GM21529 (cell line): ENCODE measurements around the gene RBSN.
"Not testable (repeated sequence)": the region's sequence is repeated elsewhere in the genome, so short reads cannot be mapped to it uniquely, and the experiment has no call there.

ENCODE experiments used
- ATAC-seq: cut with Tn5 transposase; IDR thresholded peaks from one replicate; pipeline ENCODE4 v1.9.1; 2021; ENCODE audit not compliant: unreplicated experiment

Gene RBSN

DNA sequence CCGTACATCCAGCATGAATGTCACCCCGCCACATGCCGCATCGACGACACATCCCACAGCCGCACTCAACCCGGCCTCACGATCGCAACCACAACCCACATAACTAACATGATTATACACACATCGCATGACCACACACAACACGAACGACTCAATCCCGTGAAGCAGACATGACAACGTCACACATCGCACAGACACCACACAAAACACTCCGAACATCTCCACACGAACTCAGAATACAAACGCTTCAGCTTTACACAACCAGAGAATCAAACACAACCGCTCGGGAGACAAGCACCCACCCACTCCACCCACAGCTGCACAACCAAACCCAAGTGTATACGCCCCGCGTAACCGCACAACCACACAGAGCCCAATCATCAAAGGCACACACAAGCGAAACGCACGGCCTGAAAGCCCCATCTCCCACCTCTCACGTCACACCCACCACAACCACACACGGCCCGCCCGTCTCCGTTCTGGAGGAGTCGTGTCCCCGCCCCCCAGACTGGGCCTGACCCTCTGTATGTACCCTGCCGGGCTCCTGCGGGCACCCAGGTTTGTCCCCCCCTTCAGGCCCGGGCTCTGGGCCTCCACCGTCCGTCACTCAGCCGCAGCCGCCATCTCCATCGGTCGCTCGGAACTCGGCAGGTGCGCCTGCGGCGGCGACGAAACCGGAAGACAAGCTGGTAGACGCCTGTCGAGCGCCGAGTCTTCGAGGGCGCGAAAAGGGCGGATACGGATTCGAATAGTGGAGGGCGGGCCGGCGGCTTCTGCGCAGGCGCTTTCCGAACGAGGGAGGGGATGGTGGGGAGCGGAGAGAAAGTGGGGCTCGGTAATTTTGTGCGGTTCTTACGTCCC lies at the start of gene RBSN:
Gene RBSN, minus strand, starts transcription at position 646 of the 861 bp plus-strand sequence. CDS start 3,028 bp downstream, outside the sequence.
- peak; percentile 81 for ATAC-seq

DNA sequence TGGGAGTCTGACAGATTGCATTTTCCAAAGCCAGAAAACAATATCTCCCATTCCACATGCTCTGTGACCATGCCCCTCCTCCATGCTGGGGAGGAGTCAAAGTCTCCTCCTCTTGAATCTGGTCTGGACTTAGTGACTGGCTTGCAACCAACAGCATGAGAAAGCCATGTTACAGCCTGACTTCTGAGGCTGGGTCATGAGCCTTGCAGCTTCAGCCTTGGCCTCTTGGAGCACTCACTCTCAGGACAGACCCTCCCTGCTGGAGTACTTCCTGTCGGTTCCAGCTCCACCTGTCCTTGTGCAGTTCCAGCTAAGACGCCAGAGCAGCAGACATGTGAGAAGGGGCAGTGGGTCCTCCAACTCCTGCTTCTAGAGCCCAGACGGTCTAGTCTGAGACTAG lies 49.7 kb upstream of the RBSN start:
- no peak for ATAC-seq

DNA sequence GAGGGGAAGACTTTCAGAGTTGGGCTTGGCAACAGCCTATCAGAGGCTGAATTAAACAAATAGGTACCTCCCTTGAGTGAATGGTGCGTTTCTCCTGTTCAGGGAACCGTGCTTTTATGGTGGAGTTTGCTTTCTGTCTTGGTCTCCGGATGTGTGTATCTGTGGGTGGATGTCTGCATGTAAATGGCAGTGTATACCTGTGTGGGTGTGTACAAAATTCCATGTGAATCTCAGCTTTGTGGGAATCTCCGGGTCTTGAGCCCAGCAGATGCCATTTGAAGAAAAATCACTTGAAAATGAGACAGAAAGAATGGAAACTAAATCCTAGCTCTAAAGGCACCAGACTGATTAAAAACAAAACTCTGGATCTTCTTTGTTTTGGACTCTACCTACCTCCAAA lies 37.9 kb upstream of the RBSN start:
- ATAC-seq: not testable (repeated sequence)

DNA sequence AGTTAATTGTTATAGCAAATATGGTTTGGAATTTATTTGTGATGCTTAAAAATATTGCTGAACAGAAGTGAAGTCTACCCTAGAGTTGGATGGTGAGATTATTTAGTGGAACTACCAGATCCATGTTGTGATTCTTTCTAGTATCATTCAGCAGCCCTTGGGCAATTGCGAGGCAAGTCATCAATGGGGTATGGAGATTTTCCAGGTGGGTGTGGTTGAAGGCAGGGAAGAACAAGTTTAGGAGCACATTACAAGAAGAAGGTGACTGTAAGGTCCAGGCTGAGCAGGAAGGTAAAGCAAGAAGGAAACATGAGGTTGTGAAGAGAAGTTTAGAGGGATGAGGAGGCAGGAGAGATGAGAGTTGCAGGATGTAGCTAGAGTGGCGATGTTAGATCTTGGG lies 36.0 kb upstream of the RBSN start:
- not testable (repeated sequence) for ATAC-seq

DNA sequence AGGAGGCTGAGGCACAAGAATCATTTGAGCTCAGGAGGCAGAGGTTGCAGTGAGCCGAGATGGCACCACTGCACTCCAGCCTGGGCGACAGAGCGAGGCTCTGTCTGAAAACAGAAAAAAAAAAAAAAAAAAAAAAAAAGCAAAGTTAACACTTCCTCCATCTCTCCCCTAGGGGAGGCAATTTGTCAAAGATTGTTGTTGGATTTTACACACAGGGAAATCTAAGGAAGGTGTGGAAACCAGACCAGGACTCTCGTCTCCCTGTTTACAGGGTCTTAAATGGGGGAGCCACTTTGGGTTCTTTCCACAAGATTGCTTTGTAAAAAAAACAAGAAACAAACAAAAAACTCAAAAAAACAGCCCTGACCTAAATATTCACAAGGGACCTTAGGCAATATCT lies 29.5 kb upstream of the RBSN start:
- not testable (repeated sequence) for ATAC-seq

DNA sequence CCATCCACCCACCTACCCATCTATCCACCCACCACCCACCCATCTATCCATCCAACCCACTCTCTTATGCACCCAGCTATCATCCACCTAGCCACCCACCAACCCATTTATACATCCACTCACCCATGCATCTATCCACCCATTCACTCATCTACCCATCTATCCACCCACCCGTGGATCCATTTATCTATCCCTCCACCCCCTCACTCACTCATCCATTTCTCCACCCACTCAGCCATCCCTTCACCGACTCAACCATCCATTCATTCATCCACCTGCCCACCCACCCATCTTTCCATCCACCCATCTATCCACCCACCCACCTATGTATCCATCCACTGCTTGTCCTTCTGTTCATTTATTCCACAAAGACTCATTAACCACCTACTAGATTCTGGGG lies 28.0 kb upstream of the RBSN start:
- ATAC-seq: not testable (repeated sequence)

DNA sequence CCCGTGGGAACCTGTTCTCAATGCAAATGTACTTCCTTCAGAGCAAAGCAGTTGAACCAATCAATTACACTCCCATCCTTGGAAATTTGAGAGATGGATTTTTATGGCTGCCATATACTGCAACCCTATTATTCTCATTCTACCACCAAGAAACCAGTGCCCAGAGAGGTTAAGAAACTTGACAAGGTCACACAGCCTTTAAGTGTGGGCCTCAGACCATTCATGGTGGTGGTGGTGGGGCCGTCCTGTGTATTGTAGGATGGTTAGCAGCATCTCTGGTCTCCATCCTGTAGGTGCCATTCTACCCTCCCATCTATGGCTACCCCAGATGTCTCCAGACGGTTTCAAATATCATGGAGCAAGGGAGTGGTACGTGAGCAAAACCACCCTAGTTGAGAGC lies 23.4 kb upstream of the RBSN start:
- no peak for ATAC-seq

DNA sequence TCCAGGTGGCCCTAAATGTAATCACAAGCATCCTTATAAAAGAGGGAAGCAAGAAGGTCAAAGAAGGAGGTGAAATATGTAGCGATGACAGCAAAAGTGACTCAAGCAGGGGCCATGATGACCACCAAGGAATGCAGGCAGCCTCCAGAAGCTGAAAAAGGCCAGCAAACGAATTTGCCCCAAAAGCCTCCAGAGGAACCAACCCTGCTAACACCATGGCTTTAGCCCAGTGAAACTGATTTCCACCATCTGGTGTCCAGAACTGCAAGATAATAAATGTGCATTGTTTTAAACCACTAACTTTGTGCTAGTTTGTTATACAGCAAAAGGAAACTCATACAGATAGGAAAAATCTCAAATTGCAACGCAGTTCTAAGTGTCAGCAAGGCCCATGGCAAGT lies 23.0 kb upstream of the RBSN start:
- ATAC-seq: no peak

DNA sequence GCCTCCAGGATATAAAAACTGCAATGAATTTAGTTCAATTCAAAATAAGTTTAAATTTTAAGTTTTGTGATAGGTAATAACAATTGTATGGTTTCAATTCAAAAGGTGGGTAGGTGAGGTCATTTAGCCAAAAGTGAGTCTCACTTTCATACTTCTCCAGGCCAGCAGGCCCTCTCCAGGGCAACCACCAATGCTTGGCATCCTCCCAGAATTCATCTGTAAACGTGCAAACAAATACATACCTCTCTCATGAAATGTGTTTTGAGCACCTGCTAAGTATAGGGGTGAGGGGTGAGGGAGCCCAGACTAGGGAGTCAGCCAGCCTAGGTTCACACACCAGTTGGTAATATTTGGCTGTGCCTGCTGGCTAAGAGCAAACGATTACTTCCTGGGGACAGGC lies 22.0 kb upstream of the RBSN start:
- ATAC-seq: no peak

DNA sequence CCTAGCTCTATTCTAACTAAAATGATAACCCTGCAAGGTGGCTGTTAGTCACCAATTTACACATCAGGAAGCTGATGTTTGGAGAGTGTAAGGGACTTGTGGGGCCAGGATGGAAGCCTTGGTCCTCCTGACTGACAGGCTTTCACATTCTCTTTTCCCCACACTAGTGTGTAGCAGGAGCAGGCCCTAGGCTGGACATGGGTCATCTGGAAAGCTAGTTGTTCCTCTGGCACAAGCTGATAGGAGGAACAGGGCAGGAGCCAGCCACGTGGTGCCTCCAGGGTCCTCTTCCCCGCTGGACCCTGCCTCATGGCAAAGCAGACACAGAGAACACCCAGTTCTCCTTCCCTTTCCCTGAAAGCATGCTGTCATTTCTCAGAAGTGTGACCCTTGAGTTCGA lies 18.1 kb upstream of the RBSN start:
- ATAC-seq: no peak

DNA sequence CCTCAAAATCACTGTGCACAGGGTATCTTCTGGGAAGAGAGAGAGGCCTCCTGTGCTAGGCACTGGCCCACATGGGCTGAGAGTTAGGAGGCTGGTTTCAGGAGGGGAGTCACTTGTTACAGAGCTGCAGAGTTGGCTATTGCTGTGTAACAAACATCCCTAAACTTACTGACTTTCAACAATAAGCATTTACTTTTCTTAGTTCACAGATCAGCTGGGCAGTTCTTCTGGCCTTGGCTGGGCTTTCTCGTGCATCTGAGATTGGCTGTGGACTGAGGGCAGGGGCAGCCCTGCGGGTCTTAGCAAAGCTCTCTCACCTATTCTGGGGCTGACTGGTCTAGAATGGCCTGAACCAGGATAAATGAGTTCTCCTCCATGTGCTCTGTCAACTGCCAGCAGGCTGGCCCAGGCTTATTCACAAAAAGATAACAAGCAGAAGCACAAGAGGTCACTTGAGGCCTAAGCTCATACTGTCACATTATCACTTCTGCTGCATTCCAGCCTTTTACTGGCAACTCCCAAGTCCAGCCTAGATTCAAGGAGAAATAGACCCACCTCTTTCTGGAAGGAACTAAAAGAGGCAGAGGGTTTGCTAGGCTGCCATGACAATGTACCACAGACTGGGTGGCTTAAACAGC lies 17.2 kb upstream of the RBSN start:
- no peak for ATAC-seq

DNA sequence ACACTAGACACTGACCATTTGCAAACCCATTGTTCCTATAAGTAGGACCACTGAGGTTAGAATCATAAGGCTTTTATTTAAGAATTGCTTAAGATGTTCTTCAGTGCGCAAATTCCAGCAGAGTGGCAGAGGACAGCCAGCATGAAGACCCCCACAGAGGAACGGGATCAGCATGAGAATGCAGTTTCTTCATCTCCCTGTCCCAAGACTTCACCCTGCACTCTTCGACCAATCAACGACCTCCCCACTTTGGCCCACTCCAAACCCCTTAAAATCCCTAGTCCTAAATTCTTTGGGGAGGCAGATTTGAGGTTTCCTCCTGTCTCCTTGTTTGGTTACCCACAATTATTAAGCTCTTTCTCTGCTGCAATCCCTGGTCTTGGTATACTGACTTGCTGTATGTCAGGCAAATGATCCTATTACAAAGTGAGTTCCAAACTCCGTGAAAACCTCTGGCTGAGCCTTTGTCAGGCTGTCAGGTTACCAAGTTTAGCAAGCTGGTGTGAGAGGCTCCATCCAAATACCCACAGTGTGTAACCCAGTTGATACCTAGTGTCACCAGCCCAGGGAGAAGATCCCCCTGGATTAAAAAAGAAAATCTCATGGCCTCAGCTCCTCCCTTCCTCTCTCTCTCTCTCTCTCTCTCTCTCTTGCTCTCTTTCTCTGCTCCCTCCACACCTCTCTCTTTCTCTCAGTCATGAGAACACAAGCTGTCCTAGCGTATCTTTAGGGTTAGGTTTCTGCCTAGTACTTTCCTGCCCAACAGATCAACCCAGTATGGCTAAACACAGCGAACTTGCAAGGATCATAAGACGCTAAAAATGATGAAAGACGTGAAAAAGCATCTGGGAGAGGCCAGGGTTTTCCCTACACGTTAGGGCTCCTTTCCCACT lies 15.8 kb upstream of the RBSN start:
- ATAC-seq: no peak

DNA sequence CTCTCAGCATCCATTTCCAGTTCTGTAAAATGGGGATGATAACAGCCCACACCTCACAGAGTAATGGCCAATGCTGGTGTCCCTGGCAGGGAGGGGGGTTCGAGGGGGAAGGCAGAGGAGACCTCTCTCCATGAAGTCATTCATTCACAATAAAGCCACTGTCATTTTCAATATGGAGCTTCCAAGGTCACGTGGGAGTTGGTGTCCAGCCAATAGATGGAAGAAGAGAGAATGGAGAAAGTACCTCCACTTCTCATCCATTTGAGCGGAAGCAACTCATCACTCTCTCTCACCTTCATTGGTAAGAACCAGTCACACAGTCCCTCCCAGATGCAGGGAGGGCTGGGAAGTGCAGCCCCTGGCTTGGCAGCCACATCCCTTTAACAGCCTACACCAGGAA lies 14.9 kb upstream of the RBSN start:
- ATAC-seq: no peak

DNA sequence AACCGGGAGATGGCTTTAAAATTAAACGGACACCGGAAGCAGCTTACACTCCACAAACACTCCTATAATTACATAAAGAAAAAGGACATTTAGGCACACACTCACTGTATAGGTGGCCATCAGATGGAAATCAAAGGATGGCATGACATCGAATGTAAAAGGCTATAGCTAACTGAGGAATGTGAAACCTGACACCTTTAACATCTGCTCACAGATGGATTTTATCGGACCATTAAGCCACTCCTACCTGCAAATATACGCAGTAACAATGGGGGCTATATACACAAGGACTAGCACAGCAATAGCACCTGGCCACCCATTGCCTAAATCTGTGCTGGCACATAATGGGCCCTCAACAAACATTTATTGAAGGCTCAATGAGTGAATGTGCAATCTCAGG lies 14.5 kb upstream of the RBSN start:
- no peak for ATAC-seq

DNA sequence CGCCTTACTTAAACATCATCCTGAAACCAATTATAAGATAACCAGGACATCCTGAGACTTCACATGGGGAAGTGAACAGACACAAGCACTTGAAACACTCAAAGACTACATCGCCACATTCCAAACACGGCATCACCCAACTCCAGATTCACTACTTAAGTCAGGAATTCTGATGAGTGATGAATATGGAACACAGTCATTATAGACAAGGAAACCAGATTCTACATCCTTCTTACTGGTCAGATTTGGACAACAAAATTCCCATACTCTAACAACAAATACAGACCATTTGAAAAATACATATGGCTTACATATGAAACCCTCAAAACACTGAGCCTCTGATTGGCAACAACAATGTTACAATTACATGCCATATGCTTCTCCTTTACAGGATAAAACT lies 13.1 kb upstream of the RBSN start:
- no peak for ATAC-seq

DNA sequence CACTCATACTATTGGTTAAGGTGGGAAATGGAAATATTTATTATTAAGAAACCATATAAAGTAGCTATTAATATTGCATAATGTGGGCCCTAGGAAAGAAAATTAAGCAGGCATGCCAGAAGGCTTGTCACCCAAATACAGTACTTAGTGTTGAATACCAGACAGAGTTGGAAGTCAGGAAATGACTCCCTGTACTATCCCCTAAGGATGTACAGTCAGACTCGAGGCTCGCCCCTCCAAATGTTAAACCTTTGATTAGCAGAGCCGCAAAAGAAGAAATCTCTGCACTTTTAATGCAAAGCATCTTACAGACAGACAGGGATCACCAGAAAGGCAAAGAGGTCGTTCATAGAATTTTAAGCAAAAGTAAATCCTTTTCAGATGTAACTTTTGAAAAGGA lies 11.3 kb upstream of the RBSN start:
- no peak for ATAC-seq

DNA sequence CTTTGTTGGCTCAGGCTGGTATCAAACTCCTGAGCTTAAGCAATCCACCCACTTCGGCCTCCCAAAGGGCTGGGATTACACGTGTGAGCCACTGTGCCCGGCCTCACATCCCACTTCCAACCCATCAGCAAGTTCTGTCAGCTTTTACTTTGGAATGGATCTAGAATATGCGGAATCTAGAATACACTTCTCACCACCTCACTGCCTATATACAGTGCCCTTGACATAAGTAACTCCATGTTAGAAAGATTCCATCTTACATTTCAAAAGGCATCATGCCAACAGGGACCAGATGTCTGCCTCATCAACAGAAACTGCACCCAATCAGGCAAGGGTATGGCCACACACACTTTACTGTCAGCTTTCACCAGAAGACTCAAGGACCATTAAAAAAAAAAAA lies 9.9 kb upstream of the RBSN start:
- ATAC-seq: no peak

DNA sequence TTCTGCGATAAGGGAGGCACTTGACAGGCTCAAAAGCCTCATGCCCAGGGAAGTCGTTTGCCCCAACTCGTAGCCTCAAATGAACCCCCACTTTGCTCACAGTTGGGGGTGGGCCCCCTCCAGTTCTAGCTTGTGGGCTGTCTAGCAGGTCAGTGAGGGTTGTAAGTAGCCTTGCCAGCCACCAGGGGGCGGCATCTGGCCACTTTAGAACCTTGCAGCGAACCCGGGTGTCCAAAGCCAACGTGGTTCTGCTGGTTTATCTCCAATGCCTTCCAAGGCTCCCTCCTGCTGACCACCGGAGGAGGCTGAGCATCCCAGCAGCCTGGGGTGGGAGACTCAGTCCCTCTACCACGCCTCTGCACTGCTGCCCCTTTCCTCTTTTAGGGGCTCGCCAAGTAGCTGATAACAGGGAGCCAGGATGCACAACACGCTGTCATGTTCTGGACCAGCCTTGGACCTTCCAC lies 9.2 kb upstream of the RBSN start:
- ATAC-seq: peak; percentile 79

DNA sequence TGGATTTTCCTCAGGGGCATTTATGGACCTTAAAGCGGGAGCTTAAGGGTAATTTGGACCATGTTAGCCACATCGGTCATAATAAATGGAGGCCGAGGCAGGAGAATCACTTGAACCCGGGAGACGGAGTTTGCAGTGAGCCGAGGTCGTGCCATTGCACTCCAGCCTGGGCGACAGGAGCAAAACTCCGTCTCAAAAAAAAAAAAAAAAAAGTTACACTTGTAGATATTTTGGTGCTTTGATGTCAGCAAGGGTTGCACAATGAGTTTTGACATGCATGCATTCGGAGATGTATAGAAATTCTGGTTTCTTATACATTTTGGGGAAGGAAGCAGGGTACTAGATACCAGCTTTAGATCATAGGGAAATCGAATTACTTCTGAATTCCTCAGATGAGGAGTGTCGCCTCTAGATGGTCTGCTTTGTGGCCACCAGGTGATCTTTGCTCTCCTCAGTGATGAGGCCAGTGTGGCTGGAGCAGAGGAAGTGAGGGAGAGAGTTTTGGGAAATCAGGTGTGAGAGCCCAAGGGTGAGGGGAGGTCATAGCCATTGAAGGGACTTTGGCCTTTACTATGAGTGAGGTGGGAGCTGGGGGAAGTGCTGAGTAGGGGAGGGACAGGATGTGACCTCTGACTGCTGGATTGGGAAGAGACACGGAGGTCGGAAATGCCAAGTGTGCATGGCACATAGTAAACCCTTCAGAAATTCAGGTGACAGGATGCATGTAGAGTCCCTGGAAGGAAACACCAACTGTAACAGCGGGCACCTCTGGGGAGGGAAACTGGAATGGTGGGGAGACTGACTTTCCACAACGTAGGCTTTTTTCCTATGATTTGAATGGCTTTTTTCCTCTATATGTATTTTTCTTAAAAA lies 8.4 kb upstream of the RBSN start:
- no peak for ATAC-seq

DNA sequence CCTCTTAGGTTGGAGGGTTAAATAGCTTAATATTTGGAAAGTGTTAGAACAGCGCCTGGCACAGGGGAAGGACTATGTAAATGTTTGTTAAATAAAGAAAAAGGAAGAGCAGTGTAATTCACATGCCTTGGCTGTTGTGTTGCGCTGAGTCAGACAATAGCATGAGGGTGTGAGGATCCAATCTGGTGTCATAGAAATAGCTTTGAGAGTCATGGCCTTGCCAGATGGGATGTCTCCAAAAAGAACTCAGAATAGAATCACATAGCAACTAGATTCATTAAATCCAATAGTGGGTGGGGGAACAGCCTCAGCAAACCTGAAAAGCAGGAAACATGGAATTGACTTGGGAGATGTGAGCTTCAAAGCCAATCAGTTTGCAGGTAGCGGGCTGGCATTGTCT lies 3.9 kb upstream of the RBSN start:
- no peak for ATAC-seq

DNA sequence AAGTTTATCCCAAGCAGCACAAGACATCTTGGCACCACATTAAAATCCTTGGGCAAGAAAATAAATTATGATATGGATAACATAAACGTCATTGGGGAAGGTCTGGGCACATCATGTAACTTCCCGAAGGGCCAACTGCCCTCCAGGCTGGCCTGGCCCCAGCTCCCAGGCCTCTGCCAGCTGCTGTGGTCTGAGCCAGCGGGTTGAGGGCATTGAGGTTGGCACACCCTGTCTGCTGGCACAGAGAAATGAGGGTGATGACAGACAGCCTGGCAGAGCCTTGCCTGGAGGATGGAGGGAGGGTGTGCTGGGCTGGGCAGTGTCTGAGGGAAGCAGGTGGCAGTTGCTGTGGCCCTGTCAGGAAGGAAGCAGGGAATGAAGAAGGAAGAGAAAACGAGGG lies 3.3 kb upstream of the RBSN start:
- no peak for ATAC-seq
